Activated CD8-positive, alpha-beta memory T cell treated with anti-CD3 and anti-CD28 coated beads, Interleukin-2, amount 10 ng/mL, durations not matched to agents 7 days and 5 days (primary cell): ENCODE measurements around the gene TENT5A. TPM values are rescaled to one million over a fixed set of nuclear protein-coding genes. Genes with fewer than 3 reads are reported as not detected.
"Not testable (repeated sequence)": the region's sequence is repeated elsewhere in the genome, so short reads cannot be mapped to it uniquely, and the experiment has no call there.

ENCODE experiments used
- ATAC-seq: fragments of 150-1000 bp; cut with Tn5 transposase; one replicate; pipeline ENCODE4 v1.10.0; 2021; ENCODE audit warnings: moderate library complexity
- CTCF ChIA-PET: fragments of 350-600 bp; sonication (Branson Sonifier 250); formaldehyde crosslinking; loops from one replicate; lab custom pipeline; 2021; ENCODE audit warnings: antibody characterized with exemption; lab: Charles Lee
- DNase-seq: peaks from one replicate; pipeline ENCODE4 v3.0.0-alpha.2; 2020
- H3K27ac Mint-ChIP-seq: one replicate; pipeline ENCODE4 v1.8.0; 2021; ENCODE audit warnings: mild to moderate bottlenecking, mixed read lengths
- H3K27me3 Mint-ChIP-seq: one replicate; pipeline ENCODE4 v1.8.0; 2021; ENCODE audit warnings: mixed read lengths
- H3K36me3 Mint-ChIP-seq: one replicate; pipeline ENCODE4 v1.8.0; 2021; ENCODE audit warnings: mild to moderate bottlenecking, mixed read lengths
- H3K4me1 Mint-ChIP-seq: one replicate; pipeline ENCODE4 v1.8.0; 2021; ENCODE audit warnings: mixed read lengths
- H3K4me3 Mint-ChIP-seq: one replicate; pipeline ENCODE4 v1.8.0; 2021; ENCODE audit warnings: mild to moderate bottlenecking, moderate library complexity, mixed read lengths
- H3K9me3 Mint-ChIP-seq: one replicate; pipeline ENCODE4 v1.8.0; 2022; ENCODE audit warnings: low read depth, mixed read lengths
- total RNA-seq, 2 experiments: library from RNA; stranded (reverse); gene quantifications; one replicate each; pipeline ENCODE4 v1.2.3, GENCODE V29; 2021

TENT5A gene
- total RNA-seq, 2 experiments from 2014 or later, result 1.5 to 3.7 TPM

GRCh38 chr6:81786150-81786549 is 33.7 kb upstream of the TENT5A start:
- ATAC-seq, result no peak
- Mint-ChIP-seq H3K27me3 (no peaks in the 10 kb centered on the region), H3K4me3 (no peak overlapping the region), H3K36me3 (no peaks in the 10 kb centered on the region), H3K9me3 (peaks cover 1% of the 10 kb centered on the region), H3K27ac (no peak overlapping the region), H3K4me1 (no peaks in the 10 kb centered on the region)
- no peak for DNase-seq
- CTCF ChIA-PET, result no interaction called here

GRCh38 chr6:81785377-81785776 is 32.9 kb upstream of the TENT5A start:
- ATAC-seq, result no peak
- Mint-ChIP-seq H3K9me3 (peaks cover 1% of the 10 kb centered on the region), H3K27ac (no peak overlapping the region), H3K4me3 (no peak overlapping the region), H3K27me3 (no peaks in the 10 kb centered on the region), H3K36me3 (no peaks in the 10 kb centered on the region), H3K4me1 (no peaks in the 10 kb centered on the region)
- CTCF ChIA-PET, result no interaction called here
- no peak for DNase-seq

GRCh38 chr6:81783893-81784292 is 31.4 kb upstream of the TENT5A start:
- CTCF ChIA-PET, result no interaction called here
- Mint-ChIP-seq H3K36me3 (no peaks in the 10 kb centered on the region), H3K27ac (no peak overlapping the region), H3K4me3 (no peak overlapping the region), H3K9me3 (peaks cover 1% of the 10 kb centered on the region), H3K4me1 (no peaks in the 10 kb centered on the region), H3K27me3 (no peaks in the 10 kb centered on the region)
- no peak for DNase-seq
- no peak for ATAC-seq

GRCh38 chr6:81781624-81782023 is 29.1 kb upstream of the TENT5A start:
- peaks cover 1% of the 10 kb centered on the region for H3K9me3 Mint-ChIP-seq
- H3K27me3 Mint-ChIP-seq, result no peaks in the 10 kb centered on the region
- CTCF ChIA-PET, result no interaction called here

GRCh38 chr6:81777586-81778268 is 25.2 kb upstream of the TENT5A start:
- Mint-ChIP-seq H3K4me3 (no peak overlapping the region), H3K27me3 (no peaks in the 10 kb centered on the region), H3K4me1 (peaks cover 3% of the 10 kb centered on the region), H3K9me3 (peaks cover 1% of the 10 kb centered on the region), H3K36me3 (no peaks in the 10 kb centered on the region), H3K27ac (no peak overlapping the region)
- no peak for DNase-seq
- CTCF ChIA-PET, result no interaction called here
- no peak for ATAC-seq

More at GRCh38 chr6:81781624-81782023, 29.1 kb upstream of the TENT5A start:
- Mint-ChIP-seq H3K4me1 (no peaks in the 10 kb centered on the region), H3K27ac (no peak overlapping the region), H3K36me3 (no peaks in the 10 kb centered on the region), H3K4me3 (no peak overlapping the region)
- ATAC-seq, result no peak
- no peak for DNase-seq

- H3K27ac Mint-ChIP-seq, CTCF ChIA-PET, H3K4me1 Mint-ChIP-seq, DNase-seq, H3K36me3 Mint-ChIP-seq, H3K4me3 Mint-ChIP-seq, ATAC-seq, H3K9me3 Mint-ChIP-seq, H3K27me3 Mint-ChIP-seq: not testable (repeated sequence)
Measured at GRCh38 chr6:81776219-81776618, 23.7 kb upstream of the TENT5A start.

- Mint-ChIP-seq H3K4me3 (no peak overlapping the region), H3K27me3 (no peaks in the 10 kb centered on the region), H3K4me1 (peaks cover 7% of the 10 kb centered on the region), H3K36me3 (no peaks in the 10 kb centered on the region), H3K27ac (no peak overlapping the region), H3K9me3 (no peaks in the 10 kb centered on the region)
- ATAC-seq, result no peak
- no peak for DNase-seq
- CTCF ChIA-PET, result no interaction called here
Measured at GRCh38 chr6:81774542-81774941, 22.1 kb upstream of the TENT5A start.

- CTCF ChIA-PET, result no interaction called here
- DNase-seq, result no peak
- Mint-ChIP-seq H3K4me1 (peaks cover 7% of the 10 kb centered on the region), H3K4me3 (no peak overlapping the region), H3K27ac (no peak overlapping the region), H3K27me3 (no peaks in the 10 kb centered on the region), H3K36me3 (no peaks in the 10 kb centered on the region), H3K9me3 (no peaks in the 10 kb centered on the region)
- ATAC-seq, result no peak
Measured at GRCh38 chr6:81773887-81774286, 21.4 kb upstream of the TENT5A start.

GRCh38 chr6:81772741-81773140 is 20.3 kb upstream of the TENT5A start:
- Mint-ChIP-seq H3K27me3 (no peaks in the 10 kb centered on the region), H3K27ac (no peak overlapping the region), H3K4me3 (no peak overlapping the region), H3K4me1 (peaks cover 7% of the 10 kb centered on the region), H3K9me3 (no peaks in the 10 kb centered on the region), H3K36me3 (no peaks in the 10 kb centered on the region)
- CTCF ChIA-PET, result no interaction called here
- peak; percentile 74 for ATAC-seq
- no peak for DNase-seq

GRCh38 chr6:81771097-81771496 is 18.6 kb upstream of the TENT5A start:
- Mint-ChIP-seq H3K27me3 (peaks cover 2% of the 10 kb centered on the region), H3K36me3 (no peaks in the 10 kb centered on the region), H3K27ac (no peak overlapping the region), H3K4me3 (no peak overlapping the region), H3K9me3 (no peaks in the 10 kb centered on the region), H3K4me1 (peaks cover 7% of the 10 kb centered on the region)
- no peak for ATAC-seq
- no peak for DNase-seq
- CTCF ChIA-PET, result no interaction called here

- Mint-ChIP-seq H3K4me3 (no peak overlapping the region), H3K9me3 (no peaks in the 10 kb centered on the region), H3K36me3 (no peaks in the 10 kb centered on the region), H3K4me1 (peaks cover 7% of the 10 kb centered on the region), H3K27ac (no peak overlapping the region), H3K27me3 (peaks cover 2% of the 10 kb centered on the region)
- ATAC-seq (no peak), DNase-seq (no peak)
- CTCF ChIA-PET, result no interaction called here
Measured at GRCh38 chr6:81770381-81770780, 17.9 kb upstream of the TENT5A start.

- Mint-ChIP-seq H3K27me3 (peaks cover 2% of the 10 kb centered on the region), H3K27ac (no peak overlapping the region), H3K4me1 (peaks cover 7% of the 10 kb centered on the region), H3K36me3 (no peaks in the 10 kb centered on the region), H3K4me3 (no peak overlapping the region), H3K9me3 (no peaks in the 10 kb centered on the region)
- CTCF ChIA-PET, result no interaction called here
- ATAC-seq, result no peak
- no peak for DNase-seq
Measured at GRCh38 chr6:81769824-81770223, 17.3 kb upstream of the TENT5A start.

- H3K4me3 Mint-ChIP-seq, result no peak overlapping the region
- peaks cover 7% of the 10 kb centered on the region for H3K4me1 Mint-ChIP-seq
- H3K9me3 Mint-ChIP-seq, result no peaks in the 10 kb centered on the region
- peaks cover 4% of the 10 kb centered on the region for H3K27me3 Mint-ChIP-seq
- ATAC-seq (no peak), DNase-seq (no peak)
- no peak overlapping the region for H3K27ac Mint-ChIP-seq
- CTCF ChIA-PET, result no interaction called here
- H3K36me3 Mint-ChIP-seq, result no peaks in the 10 kb centered on the region
Measured at GRCh38 chr6:81768150-81768942, 15.9 kb upstream of the TENT5A start.
